ENCODE results near the gene CDC42EP5.

CDC42EP5 gene

GRCh38 chr19:54463531-54464043 lies 9.5 kb downstream of the CDC42EP5 start, which contains the start of gene LENG9:
TSS of gene LENG9 (minus strand) at chr19:54463778. CDS start at chr19:54463526, 252 bp downstream.
- peak; percentile 82 to 99 (median 94) for DNase-seq
- intact Hi-C loops (cut with DNase I): loop anchor here (2.0 kb wide), 1 partner anchor 15 kb away; the partner anchor contains the start of gene LENG8

DNA sequence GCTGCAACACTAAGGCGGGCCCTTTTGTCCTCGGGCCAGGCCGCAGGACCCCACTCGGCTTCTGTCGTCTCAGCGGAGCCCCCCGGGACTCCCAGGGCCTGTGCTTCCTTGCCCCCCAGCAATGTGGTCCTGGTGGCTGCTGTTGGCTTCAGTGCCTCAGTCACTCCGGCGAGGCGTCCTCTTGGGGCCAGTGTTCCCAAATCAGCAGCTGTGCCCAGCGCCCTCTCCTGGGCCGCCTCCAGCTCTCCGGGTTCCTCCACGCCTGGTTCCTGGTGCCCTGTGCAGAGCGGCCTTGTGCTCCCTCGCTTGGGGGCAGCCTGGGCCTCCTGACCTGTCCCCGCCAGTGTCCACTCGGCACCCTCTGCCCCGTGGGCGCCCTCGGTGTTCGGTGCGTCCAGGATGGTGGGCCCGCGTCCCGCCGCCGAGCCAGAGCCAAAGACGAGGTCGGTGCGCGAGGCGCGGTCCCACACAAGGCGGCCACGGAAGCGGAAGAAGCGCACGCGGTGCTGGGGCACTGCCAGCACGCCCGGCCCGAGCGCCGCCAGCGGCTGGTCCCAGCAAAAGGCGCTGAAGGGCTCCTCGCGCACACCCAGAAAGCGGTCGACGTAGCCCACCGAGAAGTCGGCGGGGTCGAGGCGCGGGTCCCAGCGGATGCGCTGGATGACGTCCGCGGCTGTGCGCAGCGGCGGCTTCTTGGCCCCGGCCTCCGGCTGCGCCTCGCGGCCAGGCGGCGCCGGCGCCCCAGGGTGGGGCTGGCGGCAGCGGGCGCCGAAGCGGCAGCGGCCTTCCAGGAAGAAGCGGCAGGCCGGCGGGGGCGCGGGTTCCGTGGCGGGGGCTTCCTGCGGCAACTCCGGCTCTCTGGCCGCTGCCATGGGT lies 10.2 kb downstream of the CDC42EP5 start:
- DNase-seq: peak in 8 of 10 donors; percentile 39 to 93 (median 60)
- intact Hi-C loops (cut with DNase I): loop anchor here (2.0 kb wide), 1 partner anchor 14 kb away; the partner anchor contains the start of gene LENG8

GRCh38 chr19:54462047-54462654 lies 10.9 kb downstream of the CDC42EP5 start:
- intact Hi-C loops (cut with DNase I): loop anchor here (2.0 kb wide), 1 partner anchor 13 kb away; the partner anchor contains the start of gene LENG8
- peak in 2 of 10 donors; percentile 70 to 77 for DNase-seq

DNA sequence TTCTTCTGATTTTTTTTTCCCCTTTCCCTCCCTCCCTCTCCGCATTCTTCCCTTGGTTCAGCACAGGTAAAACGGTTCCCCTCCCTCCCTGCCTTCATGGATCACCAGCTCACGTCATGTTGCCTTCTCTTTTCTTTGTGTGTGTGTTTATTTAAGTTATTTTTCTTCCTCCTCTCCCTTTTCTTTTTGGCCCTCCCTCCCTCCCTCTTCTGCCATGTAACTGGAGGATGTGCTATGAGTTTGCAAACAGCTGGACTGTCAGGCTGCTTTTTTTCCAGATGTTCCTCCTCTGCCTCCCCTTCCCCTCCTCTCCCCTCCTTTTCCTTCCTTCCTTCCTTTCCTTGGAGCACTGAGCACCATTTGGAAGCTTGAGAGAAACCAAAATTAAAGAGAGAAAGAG lies 11.5 kb downstream of the CDC42EP5 start:
- intact Hi-C loops (cut with DNase I): loop anchor here (2.0 kb wide), 1 partner anchor 13 kb away; the partner anchor contains the start of gene LENG8
- no peak for DNase-seq

DNA sequence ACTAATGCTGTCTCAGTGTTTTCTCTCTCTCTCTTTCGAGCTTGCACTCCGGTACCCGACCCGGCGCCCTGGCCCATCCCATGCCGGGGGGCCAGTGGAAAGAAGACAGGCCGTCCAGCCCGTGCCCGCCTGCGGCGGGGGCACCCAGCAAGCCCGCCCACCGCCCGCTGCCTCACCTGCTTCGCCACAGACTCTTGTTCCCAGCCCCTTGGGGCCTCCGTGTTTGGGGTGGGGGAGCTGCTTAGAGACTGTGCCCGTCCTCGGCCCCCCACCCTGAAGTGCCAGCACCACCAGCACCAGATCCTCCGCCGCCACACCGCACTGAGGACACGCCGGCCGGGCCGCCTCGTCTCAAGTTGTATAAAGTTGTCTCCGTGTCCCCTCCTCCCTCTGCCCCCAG lies 11.9 kb downstream of the CDC42EP5 start:
- intact Hi-C loops (cut with DNase I): no loop called here
- peak in 2 of 10 donors; percentile 77 to 79 for DNase-seq

DNA sequence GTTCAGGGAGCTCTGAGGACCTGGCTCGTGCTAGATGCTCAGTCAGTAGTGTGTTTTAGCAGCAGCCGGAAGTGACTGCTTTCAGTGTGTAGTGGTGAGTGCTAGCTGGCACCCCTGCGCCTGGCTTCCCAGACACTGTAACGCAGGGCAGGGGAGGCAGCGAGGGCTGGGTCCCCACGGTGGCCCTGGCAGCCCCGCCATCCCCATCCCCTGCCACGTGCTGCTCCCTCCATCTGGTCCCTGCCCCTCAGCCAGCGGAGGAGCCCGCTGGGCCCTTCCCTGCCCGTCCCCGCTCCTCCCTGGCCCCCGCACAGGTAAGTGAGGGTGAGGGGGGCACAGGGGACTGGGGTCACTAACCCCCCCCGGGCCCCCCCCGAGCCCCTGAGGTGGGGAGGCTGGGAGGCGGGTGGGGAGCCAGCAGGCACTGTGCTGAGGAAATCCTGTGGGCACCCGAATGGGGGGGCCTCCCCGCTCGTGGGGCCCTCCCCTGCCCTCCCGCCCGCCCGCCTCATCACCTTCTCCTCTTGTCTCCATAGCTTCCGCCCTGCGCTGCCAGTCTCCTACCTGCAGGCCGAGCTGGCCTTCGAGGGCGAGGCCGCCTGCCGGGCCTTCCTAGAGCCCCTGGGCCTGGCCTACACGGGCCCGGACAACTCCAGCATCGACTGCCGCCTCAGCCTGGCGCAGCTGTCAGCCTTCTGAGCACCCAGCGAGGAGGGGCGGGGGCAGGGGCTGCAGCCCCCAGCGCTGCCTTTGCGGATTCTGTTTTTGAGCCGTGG lies 12.7 kb downstream of the CDC42EP5 start:
- peak in 2 of 10 donors; percentile 46 to 74 for DNase-seq
- intact Hi-C loops (cut with DNase I): no loop called here

- intact Hi-C loops (cut with DNase I): no loop called here
- DNase-seq: peak in 2 of 10 donors; percentile 35 to 72
Measured at GRCh38 chr19:54459282-54460229, 13.5 kb downstream of the CDC42EP5 start.

- intact Hi-C loops (cut with DNase I): no loop called here
- peak in 2 of 10 donors; percentile 66 to 71 for DNase-seq
Measured at GRCh38 chr19:54458648-54459281, 14.3 kb downstream of the CDC42EP5 start.

- intact Hi-C loops (cut with DNase I): no loop called here
- peak in 2 of 10 donors; percentile 62 to 72 for DNase-seq
Measured at GRCh38 chr19:54457773-54458647, 15.1 kb downstream of the CDC42EP5 start.

- intact Hi-C loops (cut with DNase I): no loop called here
- peak in 2 of 10 donors; percentile 78 for DNase-seq
Measured at GRCh38 chr19:54456423-54457373, 16.4 kb downstream of the CDC42EP5 start.

DNA sequence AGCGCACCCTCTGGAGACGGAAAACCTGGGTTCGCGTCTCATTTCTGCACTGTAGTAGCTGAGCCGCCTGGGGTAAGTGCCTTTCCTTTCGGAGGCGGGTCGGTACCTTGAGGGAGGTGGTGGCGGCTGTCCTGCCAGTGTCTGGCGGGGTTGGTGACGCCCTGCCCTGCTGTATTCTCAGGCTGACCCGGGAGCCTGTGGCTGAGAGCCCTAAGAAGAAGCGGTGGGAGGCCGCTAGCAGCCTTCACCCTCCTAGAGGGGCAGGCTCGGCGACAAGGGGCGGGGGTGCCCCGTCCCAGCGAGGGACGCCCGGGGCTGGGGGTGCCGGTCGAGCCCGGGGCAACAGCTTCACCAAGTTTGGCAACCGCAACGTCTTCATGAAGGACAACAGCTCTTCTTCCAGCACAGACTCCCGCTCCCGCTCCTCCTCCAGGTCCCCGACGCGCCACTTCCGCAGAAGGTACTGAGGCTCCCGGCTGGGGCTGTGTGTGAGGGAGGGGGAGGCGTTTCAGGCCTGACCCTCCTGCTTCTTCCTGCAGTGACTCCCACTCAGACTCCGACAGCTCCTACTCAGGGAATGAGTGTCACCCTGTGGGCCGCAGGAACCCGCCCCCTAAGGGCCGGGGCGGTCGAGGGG lies 17.2 kb downstream of the CDC42EP5 start:
- peak in 2 of 10 donors; percentile 31 to 63 for DNase-seq
- intact Hi-C loops (cut with DNase I): no loop called here

DNA sequence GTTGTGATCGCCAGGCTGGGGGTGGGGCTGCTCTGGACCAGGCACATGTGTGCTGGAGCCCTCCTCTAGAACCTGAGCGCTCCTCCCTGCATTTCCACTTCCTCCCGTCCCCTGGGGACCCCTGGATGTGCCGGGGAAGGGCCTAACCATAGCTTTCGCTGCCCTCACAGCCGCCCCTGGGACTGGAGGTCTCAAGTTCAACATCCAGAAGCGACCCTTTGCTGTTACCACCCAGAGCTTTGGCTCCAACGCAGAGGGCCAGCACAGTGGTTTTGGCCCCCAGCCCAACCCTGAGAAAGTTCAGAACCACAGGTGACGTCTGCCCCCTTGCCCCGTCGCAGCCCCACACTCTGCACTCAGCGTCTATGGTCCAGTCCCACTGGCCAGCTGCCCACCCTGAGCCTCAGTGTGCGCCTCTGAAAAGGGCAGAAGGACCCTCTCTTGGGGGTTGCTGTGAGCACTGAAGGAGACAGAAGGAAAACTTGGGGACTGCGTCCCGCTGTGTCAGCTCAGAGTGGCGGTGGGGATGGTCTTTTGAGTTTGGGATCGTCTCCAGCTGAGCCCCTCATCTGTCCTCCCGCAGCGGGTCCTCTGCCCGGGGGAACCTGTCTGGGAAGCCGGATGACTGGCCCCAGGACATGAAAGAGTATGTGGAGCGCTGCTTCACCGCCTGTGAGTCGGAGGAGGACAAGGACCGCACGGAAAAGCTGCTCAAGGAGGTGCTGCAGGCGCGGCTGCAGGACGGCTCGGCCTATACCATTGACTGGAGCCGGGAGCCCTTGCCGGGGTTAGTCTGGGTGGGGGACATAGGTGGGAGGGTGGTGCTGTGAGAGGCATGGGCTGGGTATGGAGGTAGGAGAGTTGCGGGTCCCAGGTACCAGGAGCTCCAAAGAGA lies 18.1 kb downstream of the CDC42EP5 start:
- intact Hi-C loops (cut with DNase I): no loop called here
- DNase-seq: peak in 2 of 10 donors; percentile 62 to 67

DNA sequence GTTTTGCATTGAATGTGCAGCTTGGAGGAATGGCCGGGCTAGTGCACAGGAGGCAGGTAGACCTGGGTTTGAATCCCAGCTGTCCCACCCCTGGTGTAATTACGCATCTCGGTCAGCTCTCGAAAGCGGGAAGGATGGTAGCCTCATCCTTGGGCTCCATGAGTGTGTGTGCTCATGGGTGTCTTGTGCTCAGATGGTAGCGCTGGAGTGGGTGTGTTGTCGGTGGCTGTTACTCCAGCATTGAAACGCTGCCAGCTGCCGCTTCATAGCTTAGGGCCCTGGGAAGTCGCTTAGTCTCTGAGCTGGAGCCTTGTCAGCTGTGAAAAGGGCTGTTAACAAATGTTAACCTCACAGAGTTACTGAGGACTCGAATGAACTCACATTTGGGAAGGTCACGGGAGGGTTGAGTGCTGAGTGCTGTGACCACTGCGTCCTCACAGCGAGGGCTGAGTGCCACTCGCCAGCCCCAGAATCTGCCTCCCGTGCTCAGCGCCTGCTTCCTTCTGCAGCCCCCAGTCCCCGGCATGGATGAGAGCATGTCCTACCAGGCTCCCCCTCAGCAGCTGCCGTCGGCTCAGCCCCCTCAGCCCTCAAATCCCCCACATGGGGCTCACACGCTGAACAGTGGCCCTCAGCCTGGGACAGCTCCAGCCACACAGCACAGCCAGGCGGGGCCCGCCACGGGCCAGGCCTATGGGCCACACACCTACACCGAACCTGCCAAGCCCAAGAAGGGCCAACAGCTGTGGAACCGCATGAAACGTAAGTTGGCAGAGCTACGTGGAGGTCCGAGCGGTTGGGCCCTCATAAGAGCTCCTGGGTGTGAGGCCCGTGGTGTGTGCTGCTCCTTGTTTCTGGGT lies 18.9 kb downstream of the CDC42EP5 start:
- intact Hi-C loops (cut with DNase I): no loop called here
- DNase-seq: peak in 3 of 10 donors; percentile 62 to 79 (median 70)

GRCh38 chr19:54452626-54453025 lies 20.5 kb downstream of the CDC42EP5 start:
- peak in 3 of 10 donors; percentile 47 to 68 (median 60) for DNase-seq
- intact Hi-C loops (cut with DNase I): no loop called here
